NK-92 (cell line): ENCODE data around the gene DISC1.
"Not testable (repeated sequence)": the region's sequence is repeated elsewhere in the genome, so short reads cannot be mapped to it uniquely, and the experiment has no call there.

Experiments
- DNase-seq: peaks from one replicate; lab custom pipeline; 2025; ENCODE audit not compliant: unreplicated experiment; lab: John Stamatoyannopoulos, UW

The DISC1 gene

GRCh38 chr1:231666937-231667608 lies 40.5 kb downstream of the DISC1 start:
- DNase-seq = no peak

DNA sequence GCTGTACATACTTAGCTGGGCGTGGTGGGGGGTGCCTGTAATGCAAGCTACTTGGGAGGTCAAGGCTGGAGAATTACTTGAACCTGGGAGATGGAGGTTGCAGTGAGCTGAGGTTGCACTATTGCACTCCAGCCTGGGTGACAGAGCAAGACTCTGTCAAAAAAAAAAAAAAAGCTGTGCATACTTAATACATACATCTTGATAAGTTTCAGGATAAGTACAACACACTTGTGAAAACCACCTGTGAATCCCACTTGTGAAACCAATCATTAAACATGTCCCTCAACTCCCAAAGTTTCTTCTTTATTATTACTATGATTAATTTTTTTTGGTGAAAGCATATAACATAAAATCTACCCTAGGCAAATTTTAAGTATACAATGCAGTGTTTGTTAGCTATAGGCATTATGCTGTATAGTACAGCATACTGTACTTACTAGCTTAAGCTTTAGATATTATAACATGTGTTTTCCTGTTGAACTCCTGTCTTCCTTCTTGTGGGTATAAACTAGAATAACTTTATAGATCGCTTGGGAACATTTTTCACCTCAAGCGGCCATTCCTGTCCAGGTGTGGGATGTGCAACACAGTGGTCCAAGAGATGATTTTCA lies 41.4 kb downstream of the DISC1 start:
- no peak for DNase-seq

- no peak for DNase-seq
These were observed 42.2 kb downstream of the DISC1 start for GRCh38 chr1:231668826-231669225.

GRCh38 chr1:231669864-231670621 lies 43.5 kb downstream of the DISC1 start:
- not testable (repeated sequence) for DNase-seq

- DNase-seq = no peak
These were observed 44.2 kb downstream of the DISC1 start for GRCh38 chr1:231670755-231671154.

DNA sequence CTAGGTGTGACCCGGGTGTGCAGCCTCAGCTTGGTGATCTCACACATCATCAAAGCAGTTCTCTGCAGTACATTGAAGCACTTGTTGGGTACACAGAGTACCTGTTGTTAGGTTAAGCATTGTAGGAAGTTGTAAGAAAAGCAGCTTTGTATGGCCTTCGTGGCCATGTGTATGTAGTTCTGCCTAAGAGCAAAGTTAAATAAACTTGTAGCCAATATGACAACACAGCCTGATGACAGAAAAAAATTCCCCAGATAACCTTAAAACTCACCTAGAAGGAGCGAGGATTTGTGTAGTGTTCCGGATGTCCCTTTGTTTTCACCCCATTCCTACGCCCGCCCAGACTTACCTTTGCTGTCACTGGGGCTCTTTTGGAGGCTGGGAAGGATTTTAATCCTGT lies 48.0 kb downstream of the DISC1 start:
- no peak for DNase-seq

GRCh38 chr1:231676487-231676886 lies 49.9 kb downstream of the DISC1 start:
- no peak for DNase-seq

DNA sequence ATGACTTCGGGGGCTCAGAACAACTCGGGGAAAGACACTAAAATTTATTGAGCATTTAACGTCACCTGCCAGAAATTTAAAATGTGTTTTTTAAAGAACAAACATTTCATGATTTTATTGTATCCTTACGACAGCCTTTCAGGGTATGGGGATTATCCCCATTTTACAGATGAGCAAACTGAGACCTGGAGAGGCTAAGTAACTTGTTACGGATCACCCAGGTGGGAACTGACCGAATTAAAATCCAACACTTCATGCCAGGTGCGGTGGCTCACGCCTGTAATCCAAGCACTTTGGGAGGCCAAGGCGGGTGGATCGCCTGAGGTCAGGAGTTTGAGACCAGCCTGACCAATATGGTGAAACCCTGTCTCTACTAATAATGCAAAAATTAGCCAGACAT lies 50.9 kb downstream of the DISC1 start:
- no peak for DNase-seq

- no peak for DNase-seq
These were observed 51.4 kb downstream of the DISC1 start for GRCh38 chr1:231678011-231678432.

DNA sequence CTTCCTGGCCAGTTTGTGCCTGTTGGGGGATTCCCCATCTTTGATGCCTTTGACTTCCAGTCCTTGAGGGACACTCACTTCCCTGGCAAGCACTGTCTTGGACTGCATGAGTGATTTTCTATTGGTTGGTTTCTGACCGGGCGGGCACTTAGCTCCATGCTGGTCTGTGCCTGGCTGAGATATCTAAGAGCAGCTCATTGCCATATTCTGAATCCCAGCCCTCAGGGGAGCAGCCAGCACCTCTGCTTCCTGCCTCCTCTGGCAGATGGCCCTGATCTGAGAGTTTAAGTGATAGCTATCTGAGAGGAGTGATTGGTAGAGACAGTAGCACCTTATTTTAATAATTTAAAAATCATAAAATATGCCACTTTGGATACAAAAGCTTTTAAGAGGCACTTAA lies 52.5 kb downstream of the DISC1 start:
- no peak for DNase-seq

- DNase-seq = no peak
These were observed 54.4 kb downstream of the DISC1 start for GRCh38 chr1:231681006-231681405.

- no peak for DNase-seq
These were observed 56.2 kb downstream of the DISC1 start for GRCh38 chr1:231682779-231683178.

GRCh38 chr1:231683439-231684165 lies 57.0 kb downstream of the DISC1 start:
- DNase-seq = no peak

DNA sequence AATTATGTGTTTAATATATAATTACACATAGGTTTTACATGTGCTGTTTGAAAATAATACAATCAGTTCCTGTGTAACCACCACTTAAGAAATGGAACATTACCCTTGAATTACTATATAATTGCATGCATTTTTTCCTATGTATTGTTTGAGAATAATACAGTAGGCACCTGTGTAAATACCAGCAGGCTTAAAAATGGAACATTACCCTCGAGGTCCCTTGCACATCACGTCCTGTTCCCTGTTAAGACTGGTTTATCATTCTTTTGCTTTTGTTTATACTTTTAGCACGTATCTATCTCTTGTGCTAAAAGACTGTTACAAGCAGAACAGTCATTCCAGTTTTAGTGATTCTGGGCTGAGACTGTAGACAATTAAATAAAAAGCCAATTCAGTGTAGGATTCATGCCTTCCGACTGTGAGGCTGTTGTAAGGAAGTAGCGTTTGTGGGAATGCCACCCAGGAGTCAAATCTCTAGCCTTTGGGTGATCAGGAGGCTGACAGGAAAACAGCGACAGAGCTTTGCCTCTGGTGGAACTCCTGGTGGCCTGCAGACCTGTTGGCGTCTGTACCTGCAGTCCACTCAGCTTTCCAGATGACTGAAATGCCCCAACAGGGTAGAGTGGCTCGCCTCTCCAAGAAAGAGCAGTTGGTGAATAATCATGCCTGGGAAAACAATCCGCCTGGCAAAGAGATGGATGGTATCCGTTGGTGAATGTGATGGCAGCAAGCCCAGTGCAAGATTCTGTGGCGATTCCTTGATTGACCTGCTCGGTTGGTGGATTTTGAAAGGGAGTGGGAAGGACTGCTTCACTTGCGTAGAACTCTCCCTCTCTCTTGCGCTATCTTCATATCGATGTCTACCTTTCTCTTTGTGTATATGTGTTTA lies 58.0 kb downstream of the DISC1 start:
- DNase-seq = no peak

DNA sequence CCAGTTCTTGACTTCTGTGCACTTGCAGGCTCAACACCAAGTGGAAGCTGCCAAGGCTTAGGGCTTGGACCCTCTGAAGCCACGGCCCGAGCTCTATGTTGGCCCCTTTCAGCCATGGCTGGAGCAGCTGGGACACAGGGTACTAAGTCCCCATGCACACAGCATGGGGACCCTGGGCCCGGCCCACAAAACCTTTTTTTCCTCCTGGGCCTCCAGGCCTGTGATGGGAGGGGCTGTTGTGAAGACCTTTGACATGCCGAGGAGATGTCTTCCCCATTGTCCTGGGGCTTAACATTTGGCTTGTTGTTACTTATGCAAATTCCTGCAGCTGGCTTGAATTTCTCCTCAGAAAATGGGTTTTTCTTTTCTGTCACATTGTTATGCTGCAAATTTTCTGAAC lies 59.8 kb downstream of the DISC1 start:
- no peak for DNase-seq

- DNase-seq = no peak
These were observed 62.4 kb downstream of the DISC1 start for GRCh38 chr1:231688989-231689388.

DNA sequence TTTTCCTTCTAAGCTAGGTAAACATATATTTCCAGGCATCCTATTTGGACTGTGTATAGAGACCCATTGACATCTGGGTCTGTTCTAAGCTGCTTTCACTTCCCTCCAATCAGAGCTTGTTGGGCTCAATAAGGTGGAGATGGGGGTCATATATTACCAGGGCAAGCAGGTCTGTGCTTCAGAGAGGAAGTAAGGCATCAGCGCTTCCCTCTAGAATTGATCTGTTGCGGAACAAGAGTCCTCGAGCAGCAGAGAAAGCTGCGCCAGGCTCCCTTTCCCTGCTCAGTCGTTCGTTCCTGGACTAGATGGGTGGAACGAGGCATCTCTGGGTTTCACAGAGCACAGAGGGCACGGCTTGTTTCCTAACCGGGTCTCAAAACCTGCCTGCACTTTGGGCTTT lies 63.5 kb downstream of the DISC1 start:
- no peak for DNase-seq

GRCh38 chr1:231691618-231692259 lies 65.1 kb downstream of the DISC1 start:
- no peak for DNase-seq

DNA sequence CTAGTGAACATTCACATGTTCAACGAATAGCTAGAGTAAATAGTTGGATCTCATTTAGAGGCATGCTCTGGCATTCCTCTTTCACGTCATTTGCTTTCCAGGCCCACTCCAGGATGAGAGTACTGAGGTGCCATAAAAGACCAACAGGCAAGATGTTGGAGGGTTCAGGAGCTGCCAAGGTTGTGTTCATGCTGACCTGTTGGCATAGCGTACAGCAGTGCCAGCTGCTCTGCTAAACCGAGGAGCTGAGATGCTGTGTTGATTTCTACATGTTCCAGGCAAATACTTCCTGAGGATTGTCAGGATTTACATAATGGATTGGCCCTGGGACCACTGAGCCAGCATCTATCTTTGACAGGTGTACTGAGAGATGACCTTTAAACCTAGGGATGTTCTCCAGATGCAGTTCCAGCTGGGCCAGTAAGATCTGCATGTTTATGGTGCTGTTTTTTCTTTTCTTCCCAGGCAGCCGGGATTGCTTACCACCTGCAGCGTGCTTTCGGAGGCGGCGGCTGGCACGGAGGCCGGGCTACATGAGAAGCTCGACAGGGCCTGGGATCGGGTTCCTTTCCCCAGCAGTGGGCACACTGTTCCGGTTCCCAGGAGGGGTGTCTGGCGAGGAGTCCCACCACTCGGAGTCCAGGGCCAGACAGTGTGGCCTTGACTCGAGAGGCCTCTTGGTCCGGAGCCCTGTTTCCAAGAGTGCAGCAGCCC lies 66.9 kb downstream of the DISC1 start:
- DNase-seq = no peak

GRCh38 chr1:231694075-231694431 lies 67.5 kb downstream of the DISC1 start:
- DNase-seq = no peak
